Prostate gland (tissue), 2 donors: ENCODE results near the gene BICDL1. TPM values are rescaled to one million over a fixed set of nuclear protein-coding genes. Genes with fewer than 3 reads are reported as not detected.

ENCODE experiments used
- DNase-seq: peaks from one replicate; pipeline ENCODE4 v3.0.0-alpha.2; 2019; ENCODE audit warnings: low spot score
- H3K27ac ChIP-seq, 2 donors: fragments of 200-600 bp; sonication (generic); 2 replicates each; pipeline ENCODE4 v1.5.1; 2017 to 2019
- H3K27me3 ChIP-seq: fragments of 200-600 bp; sonication (generic); replicated peaks from 2 replicates; pipeline ENCODE4 v1.5.1; 2019; ENCODE audit not compliant: insufficient read depth
- H3K36me3 ChIP-seq, 2 donors: fragments of 200-600 bp; sonication (generic); 1 replicate in 1 of 2; 2 replicates in 1 of 2; pipeline versions ENCODE4 v1.5.1 to v1.8.1; 2017 to 2019
- H3K4me1 ChIP-seq: fragments of 200-600 bp; sonication (generic); replicated peaks from 2 replicates; pipeline ENCODE4 v1.5.1; 2019
- H3K4me3 ChIP-seq, 2 donors: fragments of 200-600 bp; sonication (generic); 2 replicates each; pipeline ENCODE4 v1.5.1; 2017 to 2019
- H3K9me3 ChIP-seq: fragments of 200-600 bp; sonication (generic); 2 replicates; pipeline ENCODE4 v1.5.1; 2017
- CTCF ChIP-seq, 4 experiments: fragments of 200-600 bp in 2 of 4; fragments of 450-650 bp in 2 of 4; sonication (generic) in 2 of 4; IDR thresholded peaks; 1 replicate in 3 of 4; 2 replicates in 1 of 4; pipeline ENCODE4 v1.5.1; 2016 to 2019; ENCODE audit warnings: antibody characterized with exemption in 4 of 4, mild to moderate bottlenecking in 2 of 4, moderate library complexity in 2 of 4
- POLR2A ChIP-seq: fragments of 450-650 bp; IDR thresholded peaks from one replicate; pipeline ENCODE4 v1.6.1; 2016; ENCODE audit warnings: antibody characterized with exemption, mild to moderate bottlenecking
- POLR2AphosphoS5 ChIP-seq: sonication (generic); formaldehyde crosslinking; IDR thresholded peaks from one replicate; pipeline ENCODE4 v1.6.1; 2017; ENCODE audit warnings: antibody characterized with exemption
- WGBS: methylation state at CpG from one replicate; pipeline ENCODE4 v1.1.5; 2018; 5-methylcytosine and 5-hydroxymethylcytosine counted together
- intact Hi-C: fragments of 100-400 bp; cut with DNase I; formaldehyde crosslinking; loops from one replicate; pipeline ENCODE4 v1.14.2; 2022
- total RNA-seq, 2 donors: library from RNA; depleted of rRNA; stranded (reverse); fragments of >200 nt; gene quantifications; one replicate each; pipeline ENCODE4 v1.1.0, GENCODE V29; 2016

BICDL1 gene
- total RNA-seq, 2 donors from 2014 or later = 8.6 to 34.0 TPM

GRCh38 chr12:120102189-120103043 is 113.4 kb downstream of the BICDL1 start:
- Histone ChIP-seq H3K9me3 (no peaks in the 10 kb centered on the region), H3K27ac (peak overlapping the region; percentile 26 to 42), H3K36me3 (peaks cover 0 to 8% of the 10 kb centered on the region in 2 donors), H3K27me3 (no peaks in the 10 kb centered on the region), H3K4me3 (no peak overlapping the region), H3K4me1 (peaks cover 17% of the 10 kb centered on the region)
- TF ChIP-seq CTCF (IDR thresholded peaks at IDR 0.05) (no peak), POLR2AphosphoS5 (no peak), POLR2A (no peak)
- intact Hi-C loops = no loop called here
- no peak for DNase-seq
- WGBS = 74% methylated on average over 29 of the region's 30 CpGs

- Histone ChIP-seq H3K36me3 (peaks cover 0 to 8% of the 10 kb centered on the region in 2 donors), H3K4me1 (peaks cover 17% of the 10 kb centered on the region), H3K4me3 (no peak overlapping the region), H3K27me3 (no peaks in the 10 kb centered on the region), H3K27ac (no peak overlapping the region), H3K9me3 (no peaks in the 10 kb centered on the region)
- WGBS = 91% methylated on average over 11 of the region's 11 CpGs
- TF ChIP-seq POLR2A (no peak), CTCF (IDR thresholded peaks at IDR 0.05) (no peak), POLR2AphosphoS5 (no peak)
- intact Hi-C loops = no loop called here
- no peak for DNase-seq
Observed at GRCh38 chr12:120103044-120103338, 114.0 kb downstream of the BICDL1 start.

GRCh38 chr12:120103371-120103770 is 114.3 kb downstream of the BICDL1 start:
- Histone ChIP-seq H3K4me3 (no peak overlapping the region), H3K4me1 (peaks cover 17% of the 10 kb centered on the region), H3K36me3 (peaks cover 0 to 8% of the 10 kb centered on the region in 2 donors), H3K27ac (no peak overlapping the region), H3K9me3 (no peaks in the 10 kb centered on the region), H3K27me3 (no peaks in the 10 kb centered on the region)
- intact Hi-C loops = no loop called here
- TF ChIP-seq POLR2AphosphoS5 = no peak
- TF ChIP-seq CTCF (IDR thresholded peaks at IDR 0.05) = no peak
- TF ChIP-seq POLR2A = no peak
- no peak for DNase-seq
- WGBS = 97% methylated on average over 13 of the region's 13 CpGs

- intact Hi-C loops = no loop called here
- Histone ChIP-seq H3K36me3 (peaks cover 0 to 8% of the 10 kb centered on the region in 2 donors), H3K27ac (no peak overlapping the region), H3K4me3 (no peak overlapping the region), H3K27me3 (no peaks in the 10 kb centered on the region), H3K4me1 (peaks cover 11% of the 10 kb centered on the region), H3K9me3 (no peaks in the 10 kb centered on the region)
- no peak for TF ChIP-seq POLR2AphosphoS5
- 96% methylated on average over 1 of the region's 1 CpG for WGBS
- DNase-seq = no peak
Observed at GRCh38 chr12:120106151-120106550, 117.1 kb downstream of the BICDL1 start.

GRCh38 chr12:120109570-120110267 is 120.7 kb downstream of the BICDL1 start:
- no peaks in the 10 kb centered on the region for H3K27me3 ChIP-seq
- H3K9me3 ChIP-seq = no peaks in the 10 kb centered on the region
- no peak for TF ChIP-seq POLR2AphosphoS5
- no peak for TF ChIP-seq POLR2A
- TF ChIP-seq CTCF (IDR thresholded peaks at IDR 0.05) = no peak
- intact Hi-C loops = no loop called here
- no peaks in the 10 kb centered on the region for H3K4me1 ChIP-seq
- 89% methylated on average over 10 of the region's 10 CpGs for WGBS
- no peak for DNase-seq
- H3K27ac ChIP-seq = no peak overlapping the region
- no peaks in the 10 kb centered on the region for H3K36me3 ChIP-seq
- no peak overlapping the region for H3K4me3 ChIP-seq
